Endothelial cell of hepatic sinusoid (primary cell): ENCODE data around the gene KRT78.

ENCODE experiments used
- in situ Hi-C: cut with HindIII; loops from 2 replicates; pipeline ENCODE4 v1.10.0; 2017; ENCODE audit warnings: low sequenced_read_pairs

The KRT78 gene

DNA sequence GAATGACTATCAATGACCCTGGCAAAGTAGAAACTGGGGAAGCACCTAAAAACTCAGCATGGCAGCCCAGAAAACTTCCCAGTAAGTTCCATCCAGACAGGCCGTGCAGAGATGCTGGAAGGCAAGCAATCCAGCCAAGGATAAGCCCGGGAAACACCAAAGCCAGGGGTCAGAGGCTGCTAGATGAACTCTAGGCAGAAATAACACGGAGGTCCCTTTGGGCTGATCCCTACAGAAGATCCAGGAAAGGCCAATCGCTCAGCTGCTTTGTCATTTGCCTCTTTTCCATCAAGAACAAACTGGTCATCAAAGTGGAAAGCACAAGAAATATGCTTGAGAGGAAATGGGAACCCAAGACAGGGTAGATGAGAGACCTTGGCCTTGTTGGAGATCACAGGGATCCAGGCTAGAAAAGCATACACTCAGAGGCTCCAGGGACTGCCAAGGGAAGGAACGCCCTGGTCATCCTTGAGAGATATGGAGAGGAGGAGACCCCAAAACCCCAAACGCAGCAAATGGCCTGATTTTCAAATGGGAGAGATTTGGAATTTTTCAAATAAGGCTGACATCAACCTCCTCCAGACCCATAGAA is 21.2 kb downstream of the KRT78 start:
- in situ Hi-C loops = no loop called here

DNA sequence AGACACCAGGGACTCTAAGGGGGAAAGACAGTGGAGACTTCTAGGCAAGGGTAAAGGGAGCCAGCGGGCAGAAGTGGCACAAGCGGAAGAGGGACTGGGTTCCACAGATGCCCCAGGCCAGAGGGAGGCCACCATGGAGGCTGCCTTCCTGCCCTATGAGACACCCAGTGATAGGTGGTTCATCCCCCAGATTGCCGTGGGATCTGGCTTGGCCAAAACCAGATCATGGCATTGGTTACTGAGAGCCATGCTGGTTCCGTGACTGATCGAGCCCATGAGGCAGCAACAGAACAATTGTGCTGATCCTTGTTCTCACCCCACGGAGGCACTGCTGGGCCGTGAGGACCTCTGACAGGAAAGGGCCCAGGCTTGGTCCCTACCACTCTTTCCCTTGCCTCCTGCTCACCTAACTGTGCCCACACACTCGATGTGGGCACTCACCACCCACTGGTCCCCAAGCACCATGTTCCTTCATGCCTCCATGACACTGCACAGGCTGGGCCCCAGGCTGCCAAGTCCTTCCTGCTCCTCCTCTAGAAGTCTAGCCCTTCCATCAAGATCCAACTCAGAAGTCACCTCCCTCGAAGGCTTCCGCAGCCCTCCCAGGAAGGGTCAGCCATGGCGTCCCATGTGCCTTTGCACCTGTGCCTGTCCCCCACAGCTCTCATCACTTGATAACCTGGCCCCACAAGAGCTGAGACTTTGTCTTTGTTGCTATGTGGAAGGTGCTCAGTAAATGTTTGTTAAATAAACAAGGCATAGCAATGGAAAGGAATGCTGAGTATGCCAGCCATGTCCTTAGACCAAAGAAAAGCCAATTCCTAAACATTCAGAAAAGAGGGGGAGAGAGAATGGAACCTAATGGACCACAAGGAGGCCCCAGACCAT is 21.9 kb downstream of the KRT78 start:
- in situ Hi-C loops = no loop called here

DNA sequence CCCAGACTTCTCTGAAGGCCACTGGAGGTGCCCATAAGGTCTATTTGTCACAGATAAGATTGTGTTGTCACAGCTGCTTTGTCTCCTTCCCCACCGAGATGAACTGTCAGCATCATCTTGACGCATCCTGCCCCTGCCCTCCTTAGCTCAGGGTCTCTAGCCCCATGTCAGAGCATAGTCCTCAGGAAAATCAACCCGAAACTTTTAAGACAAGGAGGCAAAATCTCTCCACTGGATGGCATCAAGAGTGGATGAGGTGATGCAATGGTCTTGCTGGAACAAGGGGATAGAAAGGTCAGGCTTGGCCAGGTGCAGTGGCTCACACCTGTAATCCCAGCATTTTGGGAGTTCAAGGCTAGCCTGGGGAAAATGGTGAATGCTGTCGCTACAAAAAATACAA is 22.8 kb downstream of the KRT78 start:
- in situ Hi-C loops = no loop called here

DNA sequence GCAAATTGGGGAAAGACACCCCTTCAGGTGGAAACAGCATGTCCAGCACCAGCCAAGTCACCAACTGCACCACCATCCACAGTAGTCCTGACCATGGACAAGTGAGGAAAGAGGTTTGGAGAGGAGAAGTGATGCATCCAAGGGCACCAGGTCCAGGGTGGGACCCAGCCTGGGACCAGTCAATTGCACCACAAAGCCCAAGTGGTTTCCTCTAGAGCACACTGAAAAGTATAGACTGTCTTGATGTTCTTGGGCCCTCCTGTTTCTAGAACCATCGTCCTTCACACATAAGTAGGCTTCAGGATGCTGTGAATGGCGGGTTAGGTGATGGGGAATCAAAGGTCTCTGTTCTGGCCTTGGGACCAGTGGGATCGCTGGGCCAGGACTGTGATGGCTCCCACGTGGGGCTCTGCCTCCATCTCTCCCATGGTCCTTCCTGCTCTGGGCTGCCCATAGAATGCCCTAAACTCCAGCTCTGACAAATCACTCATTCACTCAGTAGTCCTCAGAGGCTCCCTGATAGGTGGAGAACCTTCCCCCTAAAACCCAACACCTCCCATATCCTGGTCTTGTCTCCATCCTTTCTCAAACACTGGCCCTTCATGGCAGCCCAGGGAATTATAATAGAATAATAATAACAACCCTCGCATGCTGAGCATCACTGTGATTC is 23.9 kb downstream of the KRT78 start:
- in situ Hi-C loops = loop anchor here (5.0 kb wide), 1 partner anchor 37 kb away; no protein-coding TSS in a partner anchor

DNA sequence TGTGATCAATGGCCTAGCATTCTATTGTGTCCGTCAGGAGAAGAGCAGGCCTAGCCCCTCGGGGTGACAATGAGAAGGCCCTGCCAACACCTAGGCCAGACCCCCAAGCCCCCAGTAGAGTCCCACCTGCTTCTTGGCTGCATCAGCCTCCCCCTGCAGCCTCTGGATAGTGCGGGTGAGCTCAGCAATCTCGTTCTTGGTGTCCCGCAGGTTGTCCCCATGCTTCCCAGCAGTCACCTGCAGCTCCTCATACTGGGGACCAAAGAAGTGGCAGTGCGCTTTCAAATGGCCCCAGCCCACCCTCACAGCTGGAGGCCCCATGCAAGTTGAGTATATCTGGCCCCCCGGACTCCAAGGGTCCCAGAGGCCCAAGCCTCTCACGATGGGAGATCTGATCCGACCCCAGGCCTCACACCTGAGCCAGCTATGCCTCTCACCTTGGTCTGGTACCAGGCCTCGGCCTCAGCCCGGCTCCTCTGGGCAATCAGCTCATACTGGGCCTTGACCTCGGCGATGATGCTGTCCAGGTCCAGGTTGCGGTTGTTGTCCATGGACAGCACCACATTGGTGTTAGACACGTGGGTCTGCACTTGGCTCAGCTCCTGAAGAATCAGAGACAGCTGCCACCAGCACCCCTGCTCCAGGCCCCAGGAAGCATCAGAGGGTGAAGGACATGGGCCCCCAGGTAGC is 24.9 kb downstream of the KRT78 start:
- in situ Hi-C loops = loop anchor here (5.0 kb wide), 1 partner anchor 38 kb away; no protein-coding TSS in a partner anchor

DNA sequence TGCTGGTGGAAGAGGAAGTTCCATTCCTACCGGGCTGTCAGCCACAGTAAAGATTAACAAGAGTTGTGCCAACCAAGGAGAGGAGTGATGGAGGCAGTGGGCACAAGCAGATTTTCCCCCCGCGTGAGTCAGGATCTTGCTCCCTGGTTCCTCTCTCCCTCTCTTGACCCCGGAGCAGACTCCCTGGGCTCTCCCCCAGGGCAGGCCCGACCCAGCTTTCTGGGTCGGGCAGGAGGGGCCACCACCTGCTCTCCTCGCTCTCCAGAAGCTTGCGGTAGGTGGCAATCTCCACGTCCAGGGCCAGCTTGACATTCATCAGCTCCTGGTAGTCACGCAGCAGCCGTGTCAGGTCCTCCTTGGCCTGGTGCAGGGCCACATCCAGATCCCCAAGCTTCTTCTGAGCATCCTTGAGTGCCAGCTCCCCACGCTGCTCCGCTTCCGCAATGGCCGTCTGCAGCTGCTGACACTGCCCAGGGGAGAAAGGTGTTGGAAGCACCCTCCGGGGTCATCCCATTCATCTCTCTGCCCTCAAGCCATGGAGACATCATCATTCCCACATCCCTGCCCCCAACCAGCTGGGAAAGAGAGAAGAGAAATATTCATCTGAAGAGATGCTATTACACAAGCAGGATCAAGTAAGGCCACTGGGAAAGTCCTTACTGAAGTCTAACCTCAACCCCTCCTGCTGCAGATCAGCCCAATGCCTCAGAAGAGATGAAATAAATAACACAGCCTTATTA is 25.9 kb downstream of the KRT78 start:
- in situ Hi-C loops = loop anchor here (5.0 kb wide), 1 partner anchor 39 kb away; no protein-coding TSS in a partner anchor

DNA sequence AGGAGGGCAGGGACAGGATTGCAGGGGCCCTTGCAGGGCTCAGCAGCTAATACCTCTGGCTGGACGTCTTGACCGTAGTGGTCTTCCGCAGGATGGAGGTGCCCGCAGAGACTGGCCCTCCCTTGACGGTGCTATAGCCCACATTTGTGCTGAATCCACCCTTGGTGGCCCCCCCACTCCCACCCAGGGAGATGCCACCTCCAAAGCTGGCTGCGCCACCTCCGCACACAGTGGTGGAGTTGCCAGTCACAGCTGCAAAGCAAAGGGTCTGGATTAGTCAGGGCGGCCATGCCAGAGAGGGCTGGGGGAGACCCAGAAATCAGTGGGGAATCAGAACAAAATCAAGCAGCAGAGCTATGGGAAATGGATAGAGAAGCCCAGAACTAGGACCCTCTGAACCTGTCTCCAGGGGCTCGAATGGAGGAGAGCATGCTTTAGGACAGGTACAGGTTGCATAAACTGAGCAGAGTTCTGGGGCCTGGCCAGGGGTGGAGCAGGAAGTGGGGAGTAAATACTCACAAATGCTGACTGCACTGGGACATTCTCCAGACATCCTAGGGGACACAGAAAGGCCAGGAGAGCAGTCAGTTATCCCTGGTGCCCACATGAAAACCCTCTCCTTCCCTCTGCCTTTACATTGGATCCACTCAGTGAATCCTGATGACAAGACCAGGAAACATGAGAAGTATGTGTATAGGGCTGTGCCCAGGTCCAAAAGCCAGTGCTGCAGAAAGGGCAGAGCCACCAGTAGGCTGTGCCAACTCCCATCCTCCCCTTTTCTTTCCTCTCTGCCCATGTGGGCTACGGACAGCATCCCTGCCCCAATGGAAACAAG is 26.8 kb downstream of the KRT78 start:
- in situ Hi-C loops = loop anchor here (5.0 kb wide), 1 partner anchor 40 kb away; no protein-coding TSS in a partner anchor

DNA sequence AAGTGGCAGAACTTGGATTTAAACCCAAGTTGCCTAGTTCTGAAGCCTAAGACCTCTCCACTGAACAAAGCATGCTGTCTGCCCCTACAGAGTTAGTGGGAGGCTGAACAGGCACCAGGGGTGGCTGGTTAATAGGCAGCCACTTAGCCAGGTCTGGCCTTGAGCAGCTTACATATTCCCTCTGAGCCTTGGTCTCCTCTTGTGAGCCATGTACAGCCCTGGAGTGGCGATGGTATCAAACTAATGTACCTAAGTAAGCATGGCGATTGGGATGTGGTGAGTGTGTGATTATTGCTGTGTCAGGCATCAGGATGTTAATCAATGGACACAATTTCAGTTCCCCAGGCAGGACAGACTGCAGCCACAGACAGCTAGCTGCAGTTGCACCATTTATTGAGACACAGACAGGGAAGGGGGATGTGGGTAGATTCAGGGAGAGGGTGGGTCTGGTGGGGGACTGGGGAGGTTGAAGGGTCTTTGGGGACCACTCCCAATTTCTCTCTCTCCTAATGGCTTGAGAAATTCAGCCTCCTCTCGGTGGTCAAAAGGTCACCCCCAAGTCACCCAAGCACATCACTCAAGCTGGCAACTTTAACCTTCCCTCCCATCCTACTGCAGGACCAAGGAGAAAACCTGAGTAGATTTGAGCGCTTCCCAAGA is 27.6 kb downstream of the KRT78 start:
- in situ Hi-C loops = loop anchor here (5.0 kb wide), 1 partner anchor 41 kb away; no protein-coding TSS in a partner anchor

DNA sequence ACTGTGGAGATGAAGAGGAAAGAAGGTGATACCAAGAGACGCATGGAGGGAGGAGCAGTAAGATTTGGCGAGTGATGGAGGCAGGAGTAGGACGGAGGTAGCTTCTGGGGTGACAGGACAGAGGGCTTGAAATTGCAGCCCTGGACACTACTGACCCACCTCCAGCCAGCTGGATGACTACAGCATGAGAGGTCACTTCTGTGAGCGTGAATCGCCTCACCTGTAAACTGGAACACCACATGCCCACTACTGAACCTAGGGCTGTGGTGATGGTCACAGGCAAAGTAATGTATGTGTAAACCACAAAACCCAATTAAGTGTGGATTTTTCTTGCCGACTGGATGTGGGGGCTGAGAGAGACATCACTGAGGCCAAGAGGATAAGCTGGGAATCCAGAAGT is 28.3 kb downstream of the KRT78 start:
- in situ Hi-C loops = loop anchor here (5.0 kb wide), 1 partner anchor 42 kb away; no protein-coding TSS in a partner anchor

DNA sequence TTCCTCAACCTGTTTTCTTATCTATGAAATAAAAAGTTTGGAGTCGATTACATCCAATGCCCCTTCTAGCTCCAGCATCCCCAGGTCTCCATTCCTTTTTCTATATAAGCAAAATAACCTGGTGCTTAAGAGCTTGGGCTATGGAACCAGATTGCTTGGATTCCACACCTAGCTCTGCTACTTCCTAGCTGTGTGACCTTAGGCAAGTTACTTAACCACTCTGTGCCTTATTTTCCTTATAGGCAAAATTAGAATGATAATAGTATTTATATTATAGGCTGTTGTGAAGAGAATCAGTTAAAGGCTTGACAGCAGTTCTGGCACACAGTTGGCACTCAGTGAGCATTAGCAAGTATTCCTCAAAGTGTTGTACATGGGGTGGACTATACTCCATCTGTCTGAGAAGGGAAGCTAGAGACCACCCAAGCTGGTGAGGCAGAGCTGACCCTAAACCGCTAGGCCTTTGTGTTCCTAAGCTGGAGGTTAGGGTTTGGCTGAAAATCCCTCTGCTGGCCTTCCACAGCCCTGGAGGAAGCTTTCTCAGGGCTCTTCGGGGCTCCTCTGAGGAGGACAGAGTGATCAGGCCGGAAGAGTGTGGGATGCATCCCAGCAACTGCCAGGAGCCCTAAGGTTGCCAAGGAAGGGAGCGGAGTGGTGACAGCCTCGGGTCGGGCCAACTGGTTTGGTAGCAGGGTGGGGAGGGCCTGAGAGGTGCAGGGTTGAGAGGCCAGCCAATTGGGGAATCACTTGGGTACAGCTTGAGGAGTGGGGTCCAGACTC is 28.9 kb downstream of the KRT78 start:
- in situ Hi-C loops = loop anchor here (5.0 kb wide), 1 partner anchor 42 kb away; no protein-coding TSS in a partner anchor

DNA sequence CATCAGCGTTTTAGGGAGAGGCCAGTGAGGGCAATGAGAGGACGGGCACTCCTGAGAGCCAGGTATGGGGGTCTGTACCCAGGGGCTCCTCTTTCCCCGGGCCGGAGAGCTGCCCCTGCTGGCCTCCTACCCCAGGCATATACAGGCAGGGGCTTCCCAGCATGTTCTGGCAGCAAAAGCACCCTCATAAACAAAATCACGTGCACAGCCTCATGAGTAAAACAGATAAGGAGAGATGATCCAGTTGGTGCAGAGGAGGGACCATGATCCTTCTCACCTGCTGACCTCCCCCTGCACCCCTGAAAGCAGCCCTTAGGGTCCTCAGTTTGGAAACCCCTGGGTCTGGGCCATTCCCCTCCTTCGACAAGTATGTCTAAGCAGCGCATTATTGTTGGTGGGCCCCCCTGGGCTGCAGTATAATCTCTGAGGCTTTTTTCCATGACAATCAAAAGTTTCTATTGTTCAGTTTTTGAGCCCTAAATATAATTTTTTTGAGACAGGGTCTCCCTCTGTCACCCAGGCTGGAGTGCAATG is 29.8 kb downstream of the KRT78 start:
- in situ Hi-C loops = no loop called here

DNA sequence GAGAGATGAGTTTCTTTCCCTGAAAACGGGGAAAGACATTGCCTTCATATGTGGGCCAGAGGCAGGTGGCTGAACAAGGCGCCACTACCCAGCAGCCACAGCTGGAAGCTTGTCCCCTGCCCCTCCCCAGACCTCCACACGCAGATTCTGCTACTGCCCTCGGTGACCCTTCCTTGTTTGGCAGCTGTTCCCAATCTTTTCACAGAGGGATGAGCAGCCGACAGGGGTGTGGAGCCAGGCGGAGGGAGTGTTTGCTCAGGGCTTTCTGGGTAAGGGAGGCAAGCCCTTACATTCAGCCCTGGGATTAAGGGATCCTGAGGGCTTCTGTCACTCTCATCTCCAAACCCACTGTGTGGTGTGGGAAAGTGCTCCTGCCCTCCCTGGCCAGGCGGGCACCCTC is 30.4 kb downstream of the KRT78 start:
- in situ Hi-C loops = no loop called here

DNA sequence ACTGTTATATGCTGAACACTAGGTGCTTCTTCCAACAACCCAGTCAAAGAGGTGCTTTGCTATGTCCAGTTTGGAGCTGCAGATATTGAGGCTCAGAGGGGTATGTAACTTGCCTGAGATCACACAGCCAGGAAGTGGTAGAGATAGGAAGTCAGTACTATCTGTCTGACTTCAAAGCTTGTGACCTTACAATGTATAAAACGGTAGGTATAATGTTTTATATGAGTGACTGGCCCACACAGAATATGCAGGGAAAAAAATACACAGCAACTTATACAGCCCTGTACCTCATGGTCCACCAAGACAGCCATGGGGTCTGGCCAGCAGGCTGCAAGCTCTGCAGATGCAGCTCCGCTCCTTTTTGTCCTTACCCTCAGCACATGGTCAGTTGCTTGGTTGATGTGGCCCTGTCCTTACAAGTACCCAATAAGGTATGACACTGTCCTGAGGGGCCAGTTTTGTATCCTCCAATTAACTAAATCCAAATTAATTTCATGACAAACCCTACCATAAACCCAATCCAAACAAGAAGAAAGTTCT is 31.0 kb downstream of the KRT78 start:
- in situ Hi-C loops = no loop called here

DNA sequence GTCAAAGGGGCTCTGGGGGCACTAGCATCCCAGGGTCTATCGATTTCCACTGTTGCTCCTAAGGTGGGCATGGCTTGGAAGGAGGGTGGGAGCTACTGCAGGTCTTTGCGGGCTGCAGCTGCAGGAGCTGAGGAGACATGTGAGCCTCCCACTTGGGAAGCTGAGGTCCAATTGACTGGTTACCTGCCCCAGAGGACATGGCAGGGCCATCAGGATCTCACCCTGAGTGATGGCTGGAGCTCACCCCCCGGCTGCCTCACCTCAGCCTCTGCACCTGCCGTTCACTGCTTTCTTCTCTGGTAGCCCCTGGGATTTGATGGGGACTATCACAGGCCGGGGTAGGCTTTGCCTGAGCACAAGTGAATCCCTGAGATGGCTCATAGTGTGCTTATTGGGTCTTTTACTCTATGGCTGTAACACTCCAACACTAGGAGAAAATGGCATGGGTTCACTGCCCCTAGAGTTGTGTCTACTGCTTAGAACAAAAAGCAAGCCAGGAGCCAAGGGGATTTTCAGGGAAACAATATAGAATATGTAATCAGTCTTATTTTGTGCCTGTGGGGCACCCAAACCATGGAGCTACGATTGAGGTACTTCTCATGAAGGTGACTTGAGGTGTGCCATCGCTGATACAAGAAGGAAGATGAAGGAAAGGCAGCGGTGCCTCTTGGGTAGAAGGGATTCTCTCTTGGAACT is 31.6 kb downstream of the KRT78 start:
- in situ Hi-C loops = no loop called here

DNA sequence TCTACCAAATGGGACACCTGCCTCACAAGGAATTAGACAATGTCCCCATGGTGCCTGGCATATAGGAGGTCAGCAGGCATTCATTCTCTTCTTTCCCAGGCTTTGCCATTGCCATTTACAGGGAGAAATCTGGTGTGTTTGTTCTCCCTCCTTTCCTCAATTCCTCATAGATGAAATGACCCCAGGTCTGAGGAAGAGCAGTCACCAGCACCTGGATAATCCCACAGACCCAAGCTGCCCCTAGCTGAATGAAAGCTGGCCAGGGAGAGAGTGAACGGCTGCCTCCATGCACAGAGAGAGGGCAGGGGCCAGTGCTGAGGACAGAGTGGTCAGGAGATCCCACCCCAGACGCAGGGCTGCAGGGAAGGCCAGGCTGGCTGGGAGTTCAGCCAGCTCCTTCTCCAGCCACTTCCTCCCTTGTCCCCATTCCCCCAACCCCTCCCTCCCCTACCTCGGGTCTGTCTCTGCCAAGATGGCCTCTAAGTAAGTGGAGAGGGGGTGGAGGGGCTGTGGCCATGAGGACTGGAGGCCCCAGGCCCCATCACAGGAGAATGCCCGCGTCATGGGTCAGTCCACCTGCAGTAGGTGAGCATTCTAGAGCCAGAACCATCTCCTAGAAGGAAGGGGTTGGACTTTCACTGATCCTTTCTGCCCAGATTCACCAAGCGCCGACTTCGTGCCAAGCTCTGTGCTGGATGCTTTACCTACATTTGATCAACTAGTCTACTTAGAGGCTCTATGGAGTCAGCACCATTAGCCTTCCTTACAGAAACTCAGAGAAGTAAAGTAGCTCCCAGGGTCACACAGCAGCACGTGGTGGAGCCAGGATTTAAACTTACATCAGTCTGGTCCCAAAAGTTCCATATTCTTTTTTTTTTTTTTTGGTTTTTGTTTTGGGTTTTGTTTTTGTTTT is 32.9 kb downstream of the KRT78 start:
- in situ Hi-C loops = no loop called here

DNA sequence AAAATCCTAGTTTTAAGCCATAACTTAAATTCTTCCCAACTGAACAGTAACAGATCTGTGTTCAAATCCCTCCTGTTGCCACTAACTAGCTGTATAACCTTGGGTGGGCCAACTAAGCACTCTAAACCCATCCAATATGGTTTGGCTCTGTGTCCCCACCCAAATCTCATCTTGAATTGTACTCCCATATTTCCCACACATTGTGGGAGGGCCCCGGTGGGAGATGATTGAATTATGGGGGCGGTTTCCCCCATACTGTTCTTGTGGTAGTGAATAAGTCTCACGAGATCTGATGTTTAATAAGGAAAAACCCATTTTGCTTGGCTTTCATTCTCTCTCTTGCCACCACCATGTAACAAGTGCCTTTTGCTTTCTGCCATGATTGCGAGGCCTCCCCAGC is 33.6 kb downstream of the KRT78 start:
- in situ Hi-C loops = no loop called here
